Heart right ventricle (tissue), 16 donors: ENCODE measurements around the gene C3orf20. TPM values are rescaled to one million over a fixed set of nuclear protein-coding genes. Genes with fewer than 3 reads are reported as not detected.

ENCODE experiments used
- ATAC-seq, 8 donors: fragments of 200-7000 bp; cut with Tn5 transposase; one replicate each; pipeline ENCODE4 v1.9.1; 2020; ENCODE audit warnings: mild to moderate bottlenecking in 8 of 8, moderate library complexity in 8 of 8, moderate number of reproducible peaks in 1 of 8
- DNase-seq, 2 donors: peaks; one replicate each; pipeline ENCODE4 v3.0.0-alpha.2; 2020
- H3K27ac ChIP-seq, 10 donors: fragments of 200-600 bp; sonication (generic) in 2 of 10; one replicate each; pipeline versions ENCODE4 v1.5.0 to v1.8.0; 2020 to 2022; ENCODE audit warnings: mild to moderate bottlenecking in 3 of 10
- H3K27me3 ChIP-seq, 7 donors: fragments of 200-600 bp; one replicate each; pipeline ENCODE4 v1.8.0; 2021 to 2022; ENCODE audit warnings: mild to moderate bottlenecking in 2 of 7
- H3K36me3 ChIP-seq, 9 donors: fragments of 200-600 bp; sonication (generic) in 1 of 9; one replicate each; pipeline versions ENCODE4 v1.5.0 to v1.8.0; 2020 to 2022; ENCODE audit warnings: mild to moderate bottlenecking in 2 of 9
- H3K4me1 ChIP-seq, 9 donors: fragments of 200-600 bp; sonication (generic) in 1 of 9; one replicate each; pipeline versions ENCODE4 v1.5.0 to v1.8.0; 2020 to 2022; ENCODE audit warnings: mild to moderate bottlenecking in 4 of 9
- H3K4me3 ChIP-seq, 10 donors: fragments of 200-600 bp; sonication (generic) in 2 of 10; one replicate each; pipeline versions ENCODE4 v1.5.0 to v1.8.0; 2020 to 2022; ENCODE audit warnings: mild to moderate bottlenecking in 7 of 10, moderate library complexity in 2 of 10
- H3K9me3 ChIP-seq, 11 donors: fragments of 200-600 bp in 10 of 11; sonication (generic) in 2 of 11; one replicate each; pipeline versions ENCODE4 v1.5.0 to v1.8.0; 2013 to 2022; ENCODE audit warnings: mild to moderate bottlenecking in 2 of 11, control low read depth in 1 of 11, moderate library complexity in 1 of 11
- CTCF ChIP-seq, 9 donors: fragments of 200-600 bp; sonication (generic) in 2 of 9; IDR thresholded peaks; one replicate each; pipeline versions ENCODE4 v1.5.0 to v1.8.0; 2021 to 2022; ENCODE audit warnings: antibody characterized with exemption in 9 of 9, mild to moderate bottlenecking in 5 of 9, moderate library complexity in 1 of 9
- WGBS, 2 donors: extraction: QIAGEN DNeasy Blood & Tissue Kit; methylation state at CpG; one replicate each; pipeline ENCODE4 v1.1.7; 2013; ENCODE audit warnings: inconsistent platforms in 1 of 2; 5-methylcytosine and 5-hydroxymethylcytosine counted together
- intact Hi-C, 10 donors: fragments of 100-400 bp; cut with DNase I; formaldehyde crosslinking; loops; one replicate each; pipeline versions ENCODE4 v1.11.1 to v1.14.2; 2022
- polyA plus RNA-seq, 2 donors: library from polyadenylated mRNA; stranded (reverse); fragments of 200-250 nt; gene quantifications; one replicate each; pipeline ENCODE4 v1.2.3, GENCODE V29; 2013
- total RNA-seq, 10 donors: library from RNA; stranded (reverse); fragmentation: NEBNext Ultra II Directional in 3 of 10; extraction: Animal tissue kit (Norgen Biotek cat#: 25700) in 3 of 10; gene quantifications; one replicate each; pipeline versions ENCODE4 v1.2.1 to v1.2.4, GENCODE V29; 2021 to 2023
- donor health status: Arrhythmogenic right ventricular cardiomyopathy.
- donor health status: ischemic (EF 13 %, LVEDD 7.1; RV severe dilation, severe dysfunction).
- donor health status: healthy with polysubstance abuse.
- donor health status: DM: no; HTN: yes; CAD: no.
- donor health status: DM: no; HTN: no; CAD: no.
- donor health status: ischemic (EF 25% LVEDD 6.9; RV normal size, moderate dysfunction).
- donor health status: ischemic (EF 25% LVEDD 5.7; RV mildly dilated, moderate dysfunction).
- donor health status: healthy.
- donor health status: DM: yes; HTN: yes; CAD: no.
- donor health status: Ischemic cardiomyopathy.
- donor health status: ischemic (EF 35%, LVEDD 5.7; RV mildly dilated, moderate dysfunction).
- donor health status: nonischemic (EF 11% LVEDD 7.7; RV severe dilation, severe dysfunction).
- donor health status: DM: yes; HTN: yes; CAD: no.
- donor health status: PGD.
- donor health status: ischemic (EF 29% LVEDD 5.4; RV normal size, mild dysfunction).
- donor health status: nonischemic (EF 23%, LVEDD 6.1; RV moderate dilation, normal function).

C3orf20 gene
- total and polyA plus RNA-seq, 12 donors: 0.10 to 0.36 (median 0.16) TPM; not detected in 7

- ATAC-seq (no peak), DNase-seq (no peak)
- TF ChIP-seq CTCF (IDR thresholded peaks at IDR 0.05): no peak
- intact Hi-C loops: no loop called here
- H3K4me3 ChIP-seq: no peak overlapping the region
- H3K36me3 ChIP-seq: no peaks in the 10 kb centered on the region
- no peaks in the 10 kb centered on the region for H3K9me3 ChIP-seq
- WGBS, 2 donors: 94 to 95% methylated on average over 7 of the region's 7 CpGs
- H3K27me3 ChIP-seq: no peaks in the 10 kb centered on the region
- H3K4me1 ChIP-seq: no peaks in the 10 kb centered on the region
- no peak overlapping the region for H3K27ac ChIP-seq
Observed at GRCh38 chr3:14770591-14770990, 95.7 kb downstream of the C3orf20 start.

DNA sequence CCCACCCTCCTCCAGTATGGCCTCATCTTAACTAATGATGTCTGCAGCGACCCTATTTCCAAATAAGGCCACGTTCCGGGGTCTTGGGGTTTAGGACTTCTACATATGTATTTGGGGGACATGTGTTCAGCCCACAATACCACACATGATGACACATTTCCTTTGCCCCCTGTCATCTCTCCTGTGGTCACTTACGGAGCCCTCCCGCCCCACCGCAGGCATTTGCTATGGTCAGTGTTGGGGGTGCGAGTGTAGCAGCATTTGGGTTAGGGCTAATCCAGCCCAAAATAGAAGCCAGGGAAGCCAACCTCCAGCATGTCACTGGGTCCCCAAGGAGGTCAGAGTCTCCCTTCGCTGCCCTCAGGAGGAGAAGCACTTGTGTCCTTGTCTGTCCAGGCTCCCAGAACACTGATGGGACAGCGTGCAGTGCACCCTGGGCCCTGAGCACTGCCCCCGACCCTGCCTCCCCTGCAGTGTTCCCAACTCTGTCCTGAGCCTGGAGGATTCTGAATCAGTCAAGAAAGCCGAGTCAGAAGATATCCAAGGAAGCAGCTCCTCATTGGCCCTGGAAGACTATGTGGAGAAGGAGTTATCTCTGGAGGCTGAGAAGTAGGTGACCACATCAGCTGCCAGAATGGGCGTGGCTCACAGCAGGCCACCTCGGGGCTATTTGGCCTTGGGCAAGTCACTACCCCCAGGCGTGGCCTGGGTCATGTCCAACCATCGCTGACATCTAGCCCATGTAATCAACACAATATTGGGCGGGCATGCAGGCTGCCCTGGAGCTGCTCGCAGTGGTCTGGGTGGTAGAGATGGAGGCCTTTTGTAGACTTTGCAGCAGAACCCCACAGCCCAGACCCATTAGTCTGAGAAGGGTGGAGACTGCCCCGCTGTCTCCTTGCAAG, 96.9 kb downstream of the C3orf20 start:
- H3K9me3 ChIP-seq: no peaks in the 10 kb centered on the region
- H3K36me3 ChIP-seq: no peaks in the 10 kb centered on the region
- ATAC-seq: no peak
- peak in 1 of 2 donors; percentile 3 for DNase-seq
- intact Hi-C loops: no loop called here
- no peak overlapping the region for H3K4me3 ChIP-seq
- no peaks in the 10 kb centered on the region for H3K27me3 ChIP-seq
- WGBS, 2 donors: 88 to 92% methylated on average over 18 of the region's 18 CpGs
- no peak overlapping the region for H3K27ac ChIP-seq
- TF ChIP-seq CTCF (IDR thresholded peaks at IDR 0.05): no peak
- H3K4me1 ChIP-seq: no peaks in the 10 kb centered on the region

GRCh38 chr3:14772533-14773138, 97.7 kb downstream of the C3orf20 start:
- Histone ChIP-seq H3K9me3 (no peaks in the 10 kb centered on the region), H3K4me3 (no peak overlapping the region), H3K4me1 (no peaks in the 10 kb centered on the region), H3K36me3 (no peaks in the 10 kb centered on the region), H3K27me3 (no peaks in the 10 kb centered on the region), H3K27ac (no peak overlapping the region)
- 87% methylated on average over 16 of the region's 16 CpGs for WGBS, 2 donors
- intact Hi-C loops: no loop called here
- TF ChIP-seq CTCF (IDR thresholded peaks at IDR 0.05): no peak
- DNase-seq: peak in 1 of 2 donors; percentile 1
- no peak for ATAC-seq

DNA sequence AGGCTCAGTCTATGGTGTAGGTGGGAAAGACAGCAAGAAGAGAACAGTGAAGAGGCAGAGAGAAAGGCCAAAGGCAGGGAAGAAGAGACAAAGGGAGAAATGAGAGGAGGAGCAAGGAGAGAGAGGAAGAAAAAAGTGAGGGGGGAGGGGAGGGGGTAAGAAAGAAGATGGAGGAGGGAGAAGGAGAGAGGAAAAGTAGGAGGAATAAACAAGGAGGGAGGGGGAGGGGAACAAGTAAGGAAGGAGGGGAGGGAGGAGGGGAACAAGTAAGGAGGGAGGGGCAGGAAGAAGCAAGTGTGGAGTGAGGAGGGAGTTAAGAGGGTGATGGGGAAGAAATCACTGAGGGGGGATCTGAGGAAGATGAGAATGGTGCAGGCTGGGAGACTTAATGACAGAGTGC, 98.3 kb downstream of the C3orf20 start:
- ATAC-seq (no peak), DNase-seq (no peak)
- no peak for TF ChIP-seq CTCF (IDR thresholded peaks at IDR 0.05)
- Histone ChIP-seq H3K27ac (no peak overlapping the region), H3K4me3 (no peak overlapping the region), H3K27me3 (no peaks in the 10 kb centered on the region), H3K4me1 (no peaks in the 10 kb centered on the region), H3K36me3 (no peaks in the 10 kb centered on the region), H3K9me3 (peaks cover 0 to 6% (median under 1%) of the 10 kb centered on the region in 11 donors)
- intact Hi-C loops: no loop called here
